Right lobe of liver (tissue), 4 donors: Measurements from ENCODE around the gene BPIFB2.

Source experiments
- CTCF ChIP-seq, 4 donors: fragments of 200-600 bp in 3 of 4; fragments of 450-650 bp in 1 of 4; IDR thresholded peaks; one replicate each; pipeline versions ENCODE4 v1.5.1 to v1.8.0; 2016 to 2022; ENCODE audit warnings: antibody characterized with exemption in 4 of 4, mild to moderate bottlenecking in 2 of 4
- POLR2A ChIP-seq: fragments of 450-650 bp; IDR thresholded peaks from one replicate; pipeline ENCODE4 v1.6.1; 2017; ENCODE audit warnings: antibody characterized with exemption, mild to moderate bottlenecking
- donor health status: DM: no; HTN: no; CAD: no.
- donor health status: DM: no; HTN: no; CAD: no.
- donor health status: DM: no; HTN: yes; CAD: no.

- TF ChIP-seq POLR2A: no peak
- no peak for TF ChIP-seq CTCF (IDR thresholded peaks at IDR 0.05)
Measured at GRCh38 chr20:33061658-33062028, 54.1 kb downstream of the BPIFB2 start.
